Panc1 (cell line): ENCODE results near the gene NANOS2. TPM values are rescaled to one million over a fixed set of nuclear protein-coding genes. Genes with fewer than 3 reads are reported as not detected.

Source experiments
- ATAC-seq: fragments of 200-7000 bp; cut with Tn5 transposase; 2 replicates; pipeline ENCODE4 v1.9.1; 2020; ENCODE audit warnings: mild to moderate bottlenecking, moderate library complexity
- BruUV-seq: library from RNA; stranded (reverse); fragments of 400-500 nt; replicated peaks from 2 replicates; lab custom pipeline; 2021; lab: Mats Ljungman, UMichigan
- CTCF ChIA-PET: fragments of 300-600 bp; sonication (Branson Sonifier 250); formaldehyde crosslinking; loops from one replicate; lab custom pipeline; 2022; ENCODE audit warnings: antibody characterized with exemption; lab: Charles Lee
- POLR2A ChIA-PET: fragments of 300-600 bp; sonication (Branson Sonifier 250); formaldehyde crosslinking; loops from one replicate; lab custom pipeline; 2022; ENCODE audit warnings: antibody characterized with exemption; lab: Charles Lee
- DNase-seq: peaks from one replicate; pipeline ENCODE4 v3.0.0-alpha.2; 2010; ENCODE audit warnings: low read depth, low spot score
- H3K27ac ChIP-seq: 2 replicates; pipeline ENCODE4 v1.5.1; 2011; ENCODE audit warnings: mild to moderate bottlenecking, low read length, inconsistent platforms
- H3K27me3 ChIP-seq: fragments of 200-500 bp; sonication (Bioruptor generic); 2 replicates; pipeline ENCODE4 v1.6.0; 2014; ENCODE audit warnings: low read length, inconsistent platforms; ENCODE audit not compliant: control insufficient read depth, insufficient read depth
- H3K36me3 ChIP-seq: fragments of 200-500 bp; sonication (Bioruptor generic); 2 replicates; pipeline ENCODE4 v1.5.1; 2014; ENCODE audit warnings: inconsistent platforms, mild to moderate bottlenecking, low read length, moderate library complexity; ENCODE audit not compliant: control insufficient read depth, insufficient read depth
- H3K4me1 ChIP-seq: 2 replicates; pipeline ENCODE4 v1.5.1; 2011; ENCODE audit warnings: inconsistent platforms, mild to moderate bottlenecking, low read length, moderate library complexity; ENCODE audit not compliant: control insufficient read depth, insufficient read depth
- H3K4me3 ChIP-seq, 2 experiments: 2 replicates each; pipeline ENCODE4 v1.5.1; 2011 to 2012; ENCODE audit warnings: low read depth in 2 of 2, low read length in 2 of 2, mild to moderate bottlenecking in 2 of 2, inconsistent platforms in 1 of 2, moderate library complexity in 1 of 2
- H3K9me3 ChIP-seq: fragments of 200-500 bp; sonication (Bioruptor generic); 2 replicates; pipeline ENCODE4 v1.5.1; 2014; ENCODE audit warnings: low read depth, mild to moderate bottlenecking, inconsistent platforms, low read length, moderate library complexity; ENCODE audit not compliant: control insufficient read depth, insufficient read depth
- CTCF ChIP-seq: fragments of 450-650 bp; IDR thresholded peaks from 2 replicates; pipeline ENCODE4 v1.5.1; 2017; ENCODE audit warnings: mild to moderate bottlenecking
- POLR2AphosphoS5 ChIP-seq: IDR thresholded peaks from 2 replicates; pipeline ENCODE4 v1.6.1; 2012; ENCODE audit warnings: mild to moderate bottlenecking, low read depth, low read length, moderate library complexity
- REST ChIP-seq, 2 experiments: IDR thresholded peaks; 2 replicates each; pipeline ENCODE4 v1.6.1; 2011 to 2012; ENCODE audit warnings: low read depth in 2 of 2, control low read depth in 1 of 2, low read length in 1 of 2, mild to moderate bottlenecking in 1 of 2, moderate library complexity in 1 of 2; ENCODE audit not compliant: insufficient read depth in 1 of 2
- SIN3A ChIP-seq: IDR thresholded peaks from 2 replicates; pipeline ENCODE4 v1.6.1; 2012; ENCODE audit warnings: low read depth, mild to moderate bottlenecking, low read length, moderate library complexity, borderline replicate concordance; ENCODE audit not compliant: insufficient read depth
- TCF7L2 ChIP-seq: IDR thresholded peaks from 2 replicates; pipeline ENCODE4 v1.6.1; 2011; ENCODE audit warnings: mild to moderate bottlenecking, low read depth, low read length, inconsistent platforms
- in situ Hi-C: cut with HindIII; loops from 2 replicates; pipeline ENCODE4 v1.10.0; 2016; ENCODE audit warnings: low sequenced_read_pairs, low pct_unique_long_range_greater_than_20kb
- intact Hi-C: fragments of 100-400 bp; cut with micrococcal nuclease; formaldehyde crosslinking; loops from one replicate; pipeline ENCODE4 v1.10.0; 2022; ENCODE audit not compliant: unreplicated experiment
- total RNA-seq: library from RNA; stranded (reverse); gene quantifications from one replicate; pipeline ENCODE4 v1.2.1, GENCODE V29; 2021; ENCODE audit not compliant: unreplicated experiment

Gene NANOS2
- total RNA-seq, 1 experiment from 2014 or later, result not detected

- no TSS peak for BruUV-seq
- no peak for TF ChIP-seq POLR2AphosphoS5
- no peak for TF ChIP-seq SIN3A
- TF ChIP-seq REST (IDR thresholded peaks at IDR 0.05; ENCODE audit: insufficient read depth in 1 of 2, low read depth in 2 of 2, low read length in 1 of 2), result no peak
- TF ChIP-seq CTCF, result no peak
- no peak for TF ChIP-seq TCF7L2
- Histone ChIP-seq H3K9me3 (no peaks in the 10 kb centered on the region), H3K36me3 (no peaks in the 10 kb centered on the region), H3K27me3 (no peaks in the 10 kb centered on the region; the same call in 1 of the 2 replicates), H3K4me3 (no peak overlapping the region), H3K27ac (no peak overlapping the region), H3K4me1 (0 out of 2 replicates have a peak, but pooled peaks cover 3% of the 10 kb centered on the region)
- ChIA-PET CTCF (no interaction called here), POLR2A (no interaction called here)
- in situ Hi-C loops (no loop called here), intact Hi-C loops (no loop called here)
- no peak for ATAC-seq
- DNase-seq, result no peak
These were observed 20.1 kb upstream of the NANOS2 start for GRCh38 chr19:45934551-45935230.

- H3K27me3 ChIP-seq, result no peaks in the 10 kb centered on the region; the same call in 1 of the 2 replicates
- H3K9me3 ChIP-seq, result no peaks in the 10 kb centered on the region
- ChIA-PET POLR2A (no interaction called here), CTCF (no interaction called here)
- ATAC-seq, result no peak
- TF ChIP-seq SIN3A (no peak), CTCF (no peak), POLR2AphosphoS5 (no peak), REST (IDR thresholded peaks at IDR 0.05; ENCODE audit: insufficient read depth in 1 of 2, low read depth in 2 of 2, low read length in 1 of 2) (no peak), TCF7L2 (no peak)
- H3K4me1 ChIP-seq, result 0 out of 2 replicates have a peak, but pooled peaks cover 3% of the 10 kb centered on the region
- no TSS peak for BruUV-seq
- in situ Hi-C loops (no loop called here), intact Hi-C loops (no loop called here)
- H3K27ac ChIP-seq, result no peak overlapping the region
- no peak overlapping the region for H3K4me3 ChIP-seq
- H3K36me3 ChIP-seq, result no peaks in the 10 kb centered on the region
- DNase-seq, result no peak
These were observed 19.2 kb upstream of the NANOS2 start for GRCh38 chr19:45933759-45934158.
